Middle frontal gyrus (tissue), 1 donor: ENCODE results near the gene FCAMR.
"Not testable (repeated sequence)": the region's sequence is repeated elsewhere in the genome, so short reads cannot be mapped to it uniquely, and the experiment has no call there.

Experiments
- DNase-seq: peaks from one replicate; pipeline ENCODE4 v3.0.0-alpha.2; 2015; ENCODE audit warnings: low spot score; ENCODE audit errors: extremely low spot score

The FCAMR gene

DNA sequence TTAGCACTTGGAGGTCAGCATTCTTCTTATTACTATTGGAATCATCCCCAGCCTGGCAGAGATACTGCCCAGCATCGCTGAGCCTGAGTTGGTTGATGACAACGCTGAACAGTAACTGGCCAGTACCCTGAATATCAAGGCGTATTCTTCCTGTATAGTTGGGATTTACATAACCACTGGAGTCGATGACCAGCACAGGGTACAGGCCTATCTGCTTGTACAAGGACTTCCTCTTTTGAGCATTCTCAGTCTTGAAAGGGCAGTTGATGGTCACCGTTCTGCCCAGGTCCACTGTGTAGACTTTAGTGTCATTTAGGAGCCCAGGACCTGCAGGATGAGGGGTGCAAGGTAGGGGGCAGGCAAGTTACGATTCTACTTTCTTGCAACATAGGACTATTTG, 32.8 kb downstream of the FCAMR start:
- no peak for DNase-seq

DNA sequence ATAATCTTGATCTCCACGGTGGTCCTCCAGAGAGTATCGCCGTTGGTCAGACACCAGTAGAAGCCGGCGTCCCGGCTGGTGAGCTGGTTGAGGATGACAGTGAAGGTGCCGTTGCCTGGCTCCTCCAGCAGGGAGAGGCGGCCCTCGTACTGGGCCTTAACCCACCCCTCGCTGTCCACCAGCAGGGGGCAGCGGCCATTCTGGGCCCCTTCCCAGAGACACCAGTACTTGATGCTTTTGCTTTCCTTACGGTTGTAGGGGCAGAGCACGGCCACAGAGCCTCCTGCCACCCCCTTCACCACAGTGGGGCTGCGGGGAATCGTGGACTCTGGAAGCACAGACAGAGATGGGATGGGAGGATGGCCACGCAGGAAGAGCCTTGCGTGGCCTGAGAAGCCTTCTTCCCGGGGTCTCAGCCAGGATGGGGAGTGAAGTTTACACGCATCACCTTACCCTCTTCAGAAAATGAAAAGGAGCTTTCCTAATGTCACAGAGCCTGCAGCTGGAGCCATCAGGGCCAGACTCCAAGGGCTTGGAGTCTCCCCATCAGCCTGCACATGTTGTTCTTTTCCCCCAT, 34.7 kb downstream of the FCAMR start:
- no peak for DNase-seq

DNA sequence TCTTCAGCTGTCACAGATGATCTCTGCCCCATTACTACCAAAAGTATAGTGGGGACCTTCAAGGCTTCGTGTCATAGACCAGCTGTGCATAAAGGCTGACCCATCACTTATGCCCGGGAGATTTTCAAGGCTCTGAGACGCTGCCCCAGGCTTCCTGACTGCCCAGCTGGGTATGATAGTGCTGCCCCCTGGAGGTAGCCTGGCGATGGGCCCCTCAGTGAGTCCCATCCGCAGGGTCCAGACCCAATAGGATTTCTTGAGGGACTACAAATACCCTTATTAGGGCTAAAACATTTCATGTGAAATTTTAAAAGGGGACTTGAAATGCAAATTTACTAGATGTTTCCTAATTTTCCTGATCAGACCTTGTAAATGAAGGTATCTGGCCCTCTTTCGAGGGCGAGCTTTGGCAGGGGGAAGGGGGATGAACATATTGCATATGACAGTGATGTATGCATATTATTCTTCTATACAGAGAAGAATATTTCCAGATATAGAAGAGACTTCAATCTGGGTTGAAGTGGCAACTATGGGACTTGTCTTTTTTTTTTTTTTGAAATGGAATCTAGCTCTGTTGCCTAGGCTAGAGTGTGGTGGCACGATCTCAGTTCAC, 36.8 kb downstream of the FCAMR start:
- DNase-seq: no peak

DNA sequence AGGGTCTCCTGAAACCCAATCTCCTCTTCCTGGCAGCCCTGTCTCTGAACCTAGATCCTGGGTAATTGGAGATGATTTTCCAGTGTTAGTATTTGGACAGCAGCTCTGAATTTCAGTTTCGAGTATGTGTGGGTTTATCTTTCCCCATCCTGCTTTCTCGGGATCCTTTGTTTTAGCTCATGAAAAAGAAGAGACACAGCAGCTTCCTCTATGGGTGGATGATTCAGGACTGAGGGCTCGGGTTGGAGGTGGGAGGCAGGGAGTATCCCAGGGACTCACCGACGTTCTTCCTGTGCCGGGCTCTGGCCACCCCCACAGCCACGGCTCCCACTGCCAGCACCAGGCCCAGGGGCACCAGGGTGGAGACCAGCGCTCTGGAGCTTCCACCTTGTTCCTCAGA, 38.1 kb downstream of the FCAMR start:
- DNase-seq: no peak

DNA sequence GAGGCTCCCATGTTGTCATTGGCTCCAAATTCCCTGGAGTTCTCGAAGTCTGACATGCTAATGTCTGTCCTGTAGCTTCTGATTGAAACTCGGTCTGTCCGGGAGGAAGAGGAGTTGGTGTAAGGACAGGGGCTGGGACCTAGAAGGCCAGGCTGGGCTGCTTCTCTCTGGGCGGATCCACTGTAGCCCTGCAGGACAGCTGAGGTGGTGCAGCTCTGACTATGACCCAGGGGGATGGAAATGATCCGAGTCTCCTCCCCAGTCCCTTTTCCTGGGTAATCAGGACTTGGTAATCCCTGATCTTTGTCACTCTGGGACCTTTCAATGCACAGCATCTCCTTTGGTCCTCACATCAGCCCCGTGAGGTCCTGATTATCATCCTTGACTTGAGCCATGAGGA, 38.6 kb downstream of the FCAMR start:
- DNase-seq: no peak

DNA sequence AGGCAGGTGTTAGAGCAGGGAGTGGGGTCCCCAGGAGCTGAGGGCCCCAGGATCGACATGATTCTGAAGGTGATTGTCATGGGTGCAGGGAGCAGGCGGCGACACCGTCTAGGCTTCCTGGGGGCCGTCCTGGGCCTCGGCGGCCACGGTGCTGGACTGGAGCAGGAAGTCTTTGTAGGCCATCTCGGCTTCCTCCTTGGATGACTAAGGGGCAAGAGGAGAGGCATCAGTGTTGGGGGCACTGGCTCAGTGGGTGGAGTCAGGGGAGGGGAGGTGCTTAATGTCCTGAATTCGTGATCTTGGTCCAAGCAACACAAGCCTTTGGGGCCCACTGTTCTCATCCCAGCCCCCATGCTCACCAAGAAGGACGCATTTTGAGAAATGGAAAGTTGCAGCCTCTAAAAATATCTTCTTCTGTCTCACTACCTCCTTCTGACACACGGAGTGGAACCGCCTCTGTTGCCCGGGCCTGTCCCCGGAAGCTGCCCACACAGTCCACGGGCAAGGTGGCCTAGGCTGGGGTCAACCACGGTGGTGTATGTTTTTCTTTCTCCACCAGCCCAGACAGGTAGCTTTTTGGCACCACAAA, 40.0 kb downstream of the FCAMR start:
- no peak for DNase-seq

DNA sequence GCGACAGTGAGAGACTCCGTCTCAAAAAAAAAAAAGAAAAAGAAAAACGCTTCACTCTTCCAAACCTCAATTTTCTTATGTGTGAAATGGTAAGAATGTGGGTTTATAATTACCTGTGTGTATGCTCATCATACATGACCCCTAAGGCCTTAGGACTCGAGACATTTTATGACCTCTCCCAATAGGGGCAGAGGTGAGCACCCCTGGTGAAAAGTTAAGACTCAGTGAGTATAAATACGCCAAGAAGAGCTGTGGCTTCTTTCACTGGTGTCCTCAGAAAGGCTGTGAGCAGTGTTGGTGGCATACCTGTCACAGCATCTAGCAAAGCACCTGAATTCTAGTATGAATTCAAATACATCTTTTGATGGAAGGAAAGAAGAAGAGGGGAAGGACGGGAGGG, 40.7 kb downstream of the FCAMR start:
- no peak for DNase-seq

DNA sequence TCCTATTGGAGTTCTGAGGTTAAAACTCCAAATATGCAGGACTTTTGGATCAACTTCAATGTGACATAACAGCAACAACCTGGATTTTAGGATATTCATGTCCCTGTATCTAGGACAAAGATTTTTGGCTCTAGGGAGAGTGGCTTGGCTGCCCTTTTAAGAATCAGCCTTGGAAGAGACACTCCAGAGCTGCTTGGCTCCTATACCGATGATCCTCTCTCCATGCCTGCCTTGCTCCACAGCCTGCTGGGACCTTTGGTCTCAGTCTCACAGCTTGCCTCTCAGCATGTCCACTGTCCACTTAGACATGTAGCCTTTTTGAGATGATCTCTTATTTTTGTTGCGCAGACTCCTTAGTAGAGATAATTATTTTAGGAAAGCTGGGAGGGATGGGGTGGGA, 44.0 kb downstream of the FCAMR start:
- no peak for DNase-seq

DNA sequence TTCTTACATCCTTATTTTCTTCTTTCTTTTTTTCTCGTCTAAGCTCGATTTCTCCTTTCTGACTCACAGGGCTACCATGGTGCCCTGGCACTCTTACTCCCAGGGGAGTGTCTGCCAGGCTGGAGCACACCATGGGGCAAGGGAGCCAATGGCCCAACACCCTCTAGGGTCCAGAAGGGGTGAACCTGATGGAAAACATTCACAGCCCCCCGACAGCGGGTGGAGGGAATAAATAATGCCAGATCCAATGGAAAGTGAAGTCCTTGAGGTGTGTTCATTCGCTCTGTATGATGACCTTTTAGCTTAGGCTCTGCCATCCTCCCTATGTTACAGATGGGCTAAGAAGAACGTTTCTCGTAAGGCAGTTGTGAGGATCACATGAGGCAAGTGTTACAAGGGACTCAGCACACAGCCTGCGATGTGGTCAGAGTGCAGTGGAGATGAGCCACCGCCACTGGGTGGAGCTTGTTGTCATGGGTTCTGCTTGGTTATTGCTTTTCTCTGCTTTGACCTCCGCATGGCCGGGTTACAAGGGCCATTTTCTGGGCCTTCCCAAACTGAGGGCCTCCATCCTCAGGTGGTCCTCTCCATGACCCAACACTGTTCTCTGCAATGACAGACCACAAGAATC, 45.0 kb downstream of the FCAMR start:
- DNase-seq: no peak

DNA sequence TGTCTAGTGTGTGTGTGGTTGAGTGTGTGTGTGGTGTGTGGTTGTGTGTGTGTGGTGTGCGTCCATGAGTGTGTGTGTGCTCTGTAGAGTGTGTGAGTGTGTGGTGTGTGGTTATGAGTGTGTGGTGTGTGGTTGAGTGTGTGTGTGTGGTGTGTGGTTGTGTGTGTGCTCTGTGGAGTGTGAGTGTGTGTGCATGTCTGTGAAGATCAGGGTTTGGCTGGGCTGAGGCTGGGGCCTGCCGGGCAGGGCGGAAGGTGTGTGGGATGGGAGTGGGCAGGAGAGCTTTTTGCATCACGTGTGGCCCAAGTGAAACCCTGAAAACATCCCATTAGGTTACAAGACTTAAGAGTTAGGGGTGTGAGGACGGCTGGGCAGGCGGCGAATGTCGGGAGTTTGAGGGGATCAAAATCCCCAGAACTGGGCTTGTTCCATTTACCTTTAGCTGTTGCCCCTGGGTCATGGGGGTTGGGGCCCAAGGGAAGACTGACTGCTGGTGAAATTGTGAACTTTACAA, 45.6 kb downstream of the FCAMR start:
- no peak for DNase-seq

DNA sequence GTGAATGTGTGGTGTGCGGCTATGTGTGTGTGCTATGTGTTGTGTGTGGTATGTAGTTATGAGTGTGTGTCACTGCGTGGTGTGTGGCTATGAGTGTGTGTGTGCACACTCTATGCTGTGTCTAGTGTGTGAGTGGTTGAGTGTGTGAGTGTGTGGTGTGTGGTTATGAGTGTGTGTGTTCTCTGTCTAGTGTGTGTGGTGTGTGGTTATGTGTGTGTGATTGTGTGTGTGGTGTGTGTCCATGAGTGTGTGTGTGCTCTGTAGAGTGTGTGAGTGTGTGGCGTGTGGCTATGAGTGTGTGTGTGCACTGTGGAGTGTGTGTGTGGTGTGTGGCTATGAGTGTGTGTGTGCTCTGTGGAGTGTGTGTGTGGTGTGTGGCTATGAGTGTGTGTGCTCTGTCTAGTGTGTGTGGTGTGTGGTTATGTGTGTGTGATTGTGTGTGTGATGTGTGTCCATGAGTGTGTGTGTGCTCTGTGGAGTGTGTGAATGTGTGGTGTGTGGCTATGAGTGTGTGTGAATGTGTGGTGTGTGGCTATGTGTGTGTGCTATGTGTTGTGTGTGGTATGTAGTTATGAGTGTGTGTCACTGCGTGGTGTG, 46.2 kb downstream of the FCAMR start:
- DNase-seq: not testable (repeated sequence)

DNA sequence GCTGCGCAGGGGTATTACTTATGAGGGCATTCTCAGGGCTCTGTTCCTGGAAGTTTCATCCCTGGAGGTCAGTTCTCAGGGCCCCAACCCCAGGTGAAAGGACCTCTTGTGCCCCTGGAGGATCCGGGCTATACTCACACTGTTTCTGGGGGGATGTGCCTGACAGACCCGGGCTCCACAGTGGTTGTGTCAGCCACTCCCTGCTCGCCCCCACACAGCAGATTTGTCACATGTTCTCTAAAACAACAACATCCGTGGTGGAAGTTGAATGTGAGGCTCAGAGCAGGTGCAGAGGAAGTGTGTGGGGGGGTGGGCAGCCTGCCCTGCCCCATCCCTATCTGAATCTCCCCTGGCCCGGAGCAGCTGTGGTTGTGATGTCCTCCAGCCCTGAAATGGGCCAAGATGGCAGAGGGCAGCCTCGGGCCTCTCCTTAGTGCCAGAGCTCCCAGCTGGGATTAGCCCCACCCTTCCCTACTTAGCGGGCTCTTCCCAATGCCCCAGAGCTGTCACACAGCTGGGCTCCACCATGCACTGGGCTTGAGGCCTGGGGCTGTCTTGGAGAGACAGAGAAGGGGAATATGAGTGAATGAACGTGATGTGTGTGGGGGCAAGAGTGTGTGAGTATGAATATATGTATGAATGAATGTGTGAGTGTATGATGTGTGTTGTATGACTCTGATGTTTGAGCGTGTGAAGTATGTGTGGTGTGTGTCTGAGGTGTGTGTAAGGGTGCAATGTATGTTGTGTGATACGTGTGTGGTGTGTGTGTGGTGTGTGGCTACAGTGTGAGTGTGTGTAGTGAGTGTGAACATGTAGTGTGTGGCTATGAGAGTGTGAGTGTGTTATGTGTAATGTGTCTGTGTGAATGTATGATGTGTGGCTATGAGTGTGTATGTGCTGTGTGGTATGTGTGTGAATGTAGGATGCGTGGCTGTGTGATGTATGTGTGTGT, 47.0 kb downstream of the FCAMR start:
- DNase-seq: no peak

DNA sequence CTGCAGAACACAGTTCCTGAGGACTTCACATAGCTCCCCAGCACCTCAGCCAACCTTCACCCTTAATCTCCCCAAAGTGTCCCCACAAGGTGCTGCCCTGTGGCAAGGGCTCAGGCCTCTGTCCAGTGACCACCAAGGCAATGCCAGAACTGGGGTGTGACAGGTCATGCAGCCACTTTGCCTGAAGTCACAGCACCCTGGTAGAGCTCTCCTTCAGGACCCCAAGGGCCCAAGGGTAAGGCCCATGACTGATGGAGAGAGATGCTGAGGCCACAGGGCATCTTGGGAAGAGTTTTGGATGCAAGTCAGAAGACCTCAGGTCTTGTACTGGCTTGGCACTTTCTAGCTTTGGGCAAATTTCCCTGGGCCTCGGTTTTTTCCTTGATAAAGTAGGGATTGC, 47.7 kb downstream of the FCAMR start:
- DNase-seq: no peak

DNA sequence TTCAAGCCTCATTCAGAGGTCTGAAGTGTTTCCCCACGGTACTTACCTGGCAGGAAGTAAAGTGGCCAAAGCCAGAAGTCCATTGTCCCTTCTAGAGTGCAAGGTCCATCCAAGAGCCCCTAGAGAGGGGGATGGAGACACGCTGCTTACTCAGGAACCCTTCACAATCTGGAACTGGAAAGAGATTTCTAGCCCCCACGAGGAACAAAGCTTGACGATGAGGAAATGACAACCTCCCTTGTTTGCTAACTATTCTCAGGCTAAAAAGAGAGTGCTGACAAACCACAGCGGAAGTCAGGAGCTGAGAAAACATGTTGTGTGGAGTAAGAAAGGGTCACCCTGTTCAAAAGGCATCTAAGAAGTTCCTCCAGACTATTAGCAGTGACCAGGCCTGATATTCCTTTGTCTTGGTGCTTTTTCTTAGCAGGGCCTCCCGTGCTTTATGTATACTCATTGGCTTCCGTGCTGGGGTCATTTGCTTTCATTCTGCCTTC, 48.4 kb downstream of the FCAMR start, which contains the start of gene FCMR:
TSS of gene FCMR (minus strand) at position 170 of the 494 bp plus-strand sequence. CDS start at position 83, 87 bp downstream.
- DNase-seq: no peak

DNA sequence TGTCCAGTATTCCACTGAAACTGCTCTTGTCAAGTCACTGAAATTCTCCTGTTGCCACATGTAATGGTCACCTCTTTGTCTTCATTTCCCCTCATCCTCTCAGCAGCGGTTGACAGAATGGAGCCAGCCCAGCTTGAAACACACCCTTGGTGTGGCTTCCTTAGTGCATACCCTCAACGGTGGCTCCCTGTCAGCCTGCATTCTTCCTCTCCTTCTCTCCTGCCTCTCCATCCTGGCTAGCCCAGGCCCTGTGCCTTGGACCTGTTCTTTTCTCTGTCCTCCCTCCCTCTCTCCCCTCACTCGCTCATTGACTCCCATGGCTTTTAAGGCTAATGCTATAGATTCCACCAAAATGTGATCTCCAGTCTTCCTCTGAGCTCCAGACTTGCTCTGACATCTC, 52.2 kb downstream of the FCAMR start:
- no peak for DNase-seq

DNA sequence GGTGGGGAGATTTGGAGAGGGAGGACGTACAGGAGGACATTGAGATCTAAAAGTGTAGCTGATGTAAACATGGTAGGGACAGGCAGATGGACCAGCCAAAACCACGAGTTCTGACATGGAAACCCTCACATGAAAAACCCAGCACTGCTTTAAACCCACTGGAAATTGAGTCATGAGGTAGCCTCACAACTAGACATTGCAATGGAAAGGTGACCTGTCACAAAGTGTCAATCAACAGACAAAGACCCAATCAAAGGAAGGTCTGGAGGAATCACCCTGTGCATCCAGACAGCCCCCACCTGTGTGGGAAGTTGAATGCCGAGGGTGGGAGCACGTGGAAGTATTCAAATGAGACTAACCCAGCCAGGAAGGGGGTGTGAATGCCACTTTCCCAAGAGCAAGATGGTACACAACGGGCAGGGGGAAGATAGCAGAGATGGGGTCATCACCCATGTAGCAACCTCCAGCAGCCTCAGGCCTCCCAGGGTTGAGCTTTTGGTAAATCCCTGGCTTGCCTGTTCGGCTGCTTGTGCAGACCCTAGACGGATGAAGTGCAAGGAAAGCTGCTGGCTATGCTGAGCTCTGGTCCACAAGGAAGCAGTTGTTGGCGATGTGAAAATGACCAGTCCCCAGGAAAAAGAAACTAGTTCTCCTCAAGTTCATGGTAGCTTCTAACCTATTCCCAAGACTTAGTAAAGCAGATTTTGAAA, 54.1 kb downstream of the FCAMR start:
- DNase-seq: no peak

DNA sequence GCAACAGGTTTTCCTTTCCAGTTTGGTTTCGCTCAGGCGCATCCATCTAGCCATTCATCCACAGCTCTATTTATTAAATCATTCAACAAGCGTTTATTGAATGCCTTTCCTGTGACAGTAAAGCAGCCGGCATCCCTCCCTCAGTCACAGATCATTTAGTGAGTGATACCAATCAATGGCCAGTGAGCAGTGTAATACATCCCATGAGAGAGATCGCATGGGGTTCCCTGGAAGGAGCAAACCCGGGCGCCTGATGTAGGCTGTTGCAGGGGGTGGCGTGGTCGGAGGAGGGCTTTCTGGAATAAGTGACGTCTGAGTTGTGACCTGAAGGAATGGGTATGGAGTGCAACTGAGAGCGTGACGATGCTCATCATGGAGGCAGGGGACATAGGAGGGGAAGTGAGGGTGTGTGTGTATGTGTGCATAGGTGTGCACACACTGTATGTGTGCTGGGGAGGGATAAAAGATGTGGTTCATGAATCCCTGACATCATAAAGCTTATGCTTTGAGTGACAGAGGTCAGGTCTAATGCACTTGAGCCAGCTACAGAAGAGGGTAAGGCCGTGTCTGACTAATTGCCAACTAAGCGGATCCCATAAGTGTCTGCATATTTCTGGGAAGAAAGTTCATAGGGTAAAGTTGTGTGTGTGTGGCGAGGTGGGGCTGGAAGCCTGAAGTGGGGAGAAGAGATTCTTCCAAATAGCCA, 55.1 kb downstream of the FCAMR start:
- no peak for DNase-seq

DNA sequence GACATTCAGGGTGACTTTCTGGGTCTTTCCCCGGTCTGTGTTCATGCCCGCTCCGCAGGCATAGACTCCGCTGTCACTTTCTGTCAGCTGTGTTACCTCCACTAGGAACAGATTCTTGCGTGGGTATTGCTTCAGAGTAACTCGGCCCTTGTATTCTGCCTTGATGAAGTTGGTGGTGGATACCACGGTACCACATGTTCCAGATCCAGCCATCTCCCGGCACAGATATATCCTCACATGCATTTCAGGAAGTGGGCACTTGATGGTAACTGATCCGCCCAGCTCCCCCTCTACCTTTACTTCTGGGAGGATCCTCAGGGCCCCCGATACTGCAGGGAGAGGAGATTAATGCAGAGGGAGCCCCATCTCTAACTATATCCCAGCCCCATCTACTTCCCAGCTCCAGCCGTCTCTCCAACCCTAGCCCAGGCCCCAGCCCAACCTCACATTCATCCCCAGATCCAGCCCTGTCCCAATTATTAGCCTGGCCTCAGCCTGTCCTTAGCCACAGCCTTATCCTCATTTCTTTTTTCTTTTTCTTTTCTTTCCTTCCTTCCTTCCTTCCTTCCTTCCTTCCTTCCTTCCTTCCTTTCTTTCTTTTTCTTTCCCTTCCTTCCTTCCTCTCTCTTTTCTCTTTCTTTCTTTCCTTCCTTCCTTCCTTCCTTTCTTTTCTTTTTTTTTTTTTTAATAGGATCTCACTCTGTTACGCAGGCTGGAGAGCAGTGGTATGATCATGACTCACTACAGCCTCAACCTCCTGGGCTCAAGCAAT, 56.3 kb downstream of the FCAMR start:
- no peak for DNase-seq
